Measurements from ENCODE around the gene GRM7.

GRM7 gene

GRCh38 chr3:7678521-7678920 is 817.6 kb downstream of the GRM7 start:
- DNase-seq = no peak

DNA sequence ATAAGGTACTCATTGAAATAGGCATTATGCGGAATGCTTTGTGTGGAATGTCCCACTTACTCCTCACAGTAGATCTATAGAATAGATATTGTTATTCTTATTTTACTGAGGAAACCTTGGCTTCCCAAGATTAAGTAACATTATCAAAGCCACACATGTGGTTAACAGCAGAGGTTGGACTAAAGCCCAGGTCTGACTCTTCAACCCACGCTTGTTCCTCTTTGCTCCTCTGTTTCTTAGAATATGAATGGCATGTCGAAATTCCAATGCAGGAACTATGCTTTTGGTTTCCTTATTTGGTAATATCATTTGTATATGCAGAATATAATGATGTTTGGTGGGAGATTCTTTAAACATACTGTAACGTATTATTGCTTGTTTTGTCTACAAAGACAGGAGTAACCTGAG is 821.9 kb downstream of the GRM7 start:
- DNase-seq = peak; percentile 98

GRCh38 chr3:7683426-7683825 is 822.5 kb downstream of the GRM7 start:
- peak; percentile 16 for DNase-seq

DNA sequence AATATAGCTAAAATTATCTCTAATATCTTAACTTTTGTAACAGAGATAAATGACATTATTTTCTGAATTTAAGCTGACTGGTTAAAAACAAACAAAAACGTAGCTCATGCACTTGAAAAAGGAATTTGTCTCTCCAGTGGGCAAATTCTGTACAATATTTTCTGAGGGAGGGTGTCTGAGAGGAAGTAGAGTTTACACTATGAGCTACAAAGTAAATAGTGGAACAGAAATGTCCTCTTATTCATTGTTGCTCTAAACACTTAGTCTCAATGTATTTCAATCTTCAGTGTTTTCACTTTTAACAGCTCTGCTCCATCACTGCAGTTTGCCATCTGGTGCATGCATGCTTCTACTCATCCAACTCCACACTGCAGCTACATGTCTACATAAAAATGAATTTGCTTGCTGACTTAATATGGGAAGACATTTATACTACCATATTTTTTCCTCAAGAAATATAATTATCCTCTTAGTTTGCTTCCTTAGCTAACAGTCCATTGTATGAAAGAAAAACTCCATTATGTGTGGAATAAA is 823.3 kb downstream of the GRM7 start:
- DNase-seq = no peak

DNA sequence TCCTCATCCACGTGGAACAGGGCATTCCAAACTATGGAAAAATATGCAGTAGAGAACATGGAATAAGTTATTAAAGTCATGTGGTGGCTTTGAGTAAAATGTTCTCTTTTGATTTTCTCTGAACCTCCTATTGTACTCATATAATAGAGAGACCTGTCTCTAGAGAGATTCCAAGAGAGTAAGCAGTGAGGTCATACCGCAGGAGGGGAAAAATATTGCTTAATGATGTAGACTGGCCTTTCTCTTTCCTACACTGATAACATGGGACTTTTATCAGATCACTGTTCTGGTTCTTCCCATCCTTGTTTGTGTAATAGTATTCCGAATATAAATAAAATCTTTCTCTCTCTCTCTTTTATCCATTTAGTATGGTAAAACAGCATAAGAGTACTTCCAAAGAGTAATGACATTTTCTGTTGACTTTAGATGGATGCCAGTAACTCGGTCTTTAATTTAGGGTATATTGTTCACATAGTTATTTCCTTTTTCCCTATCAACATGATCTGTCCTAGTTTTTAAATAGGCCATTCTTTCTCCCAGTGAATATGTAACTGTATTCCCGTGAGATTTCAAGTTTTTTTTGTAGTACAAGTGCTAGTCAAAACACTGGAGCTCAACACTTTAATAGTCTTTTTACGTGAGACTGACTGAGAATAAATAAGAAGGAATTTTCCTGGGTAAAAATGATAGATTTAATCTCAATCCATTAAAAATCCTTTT is 826.7 kb downstream of the GRM7 start:
- DNase-seq = no peak

DNA sequence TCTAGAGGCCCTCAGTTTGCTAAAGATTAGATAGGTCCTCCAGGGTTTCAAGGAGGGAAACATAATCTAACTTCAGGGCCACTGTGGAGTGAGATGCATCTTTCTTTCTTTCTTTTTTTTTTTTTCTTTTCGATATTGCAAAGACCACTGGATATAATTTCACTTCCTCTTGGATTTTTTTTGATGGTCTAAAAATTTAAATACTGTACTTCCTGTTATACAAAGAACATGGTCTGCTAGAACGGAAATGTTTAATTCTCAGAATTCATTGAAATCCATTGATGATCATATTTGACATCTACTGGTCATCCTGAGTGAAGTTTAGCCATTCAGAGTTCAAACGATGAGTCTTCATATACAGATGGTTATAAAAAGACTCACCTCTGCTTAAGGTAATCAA is 832.0 kb downstream of the GRM7 start:
- no peak for DNase-seq

DNA sequence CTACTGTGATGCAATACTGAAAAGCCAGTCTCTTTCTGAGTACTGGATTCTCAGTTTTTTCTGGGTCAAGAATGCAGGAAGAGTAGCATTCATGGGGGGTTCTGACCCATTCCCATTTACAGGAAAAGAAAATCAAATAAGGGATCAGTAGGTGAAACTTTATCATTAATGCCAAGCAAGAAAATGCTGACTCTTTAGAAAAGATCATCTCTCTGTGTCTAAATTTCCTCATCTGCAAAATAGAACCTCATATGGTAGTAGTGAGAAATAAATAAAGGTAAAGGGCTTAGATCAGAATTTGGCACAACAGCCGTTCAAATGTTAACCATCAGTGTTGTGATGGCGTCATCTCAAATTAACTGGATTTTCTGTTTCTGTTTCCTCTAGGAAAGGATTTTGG is 833.1 kb downstream of the GRM7 start:
- DNase-seq = no peak

DNA sequence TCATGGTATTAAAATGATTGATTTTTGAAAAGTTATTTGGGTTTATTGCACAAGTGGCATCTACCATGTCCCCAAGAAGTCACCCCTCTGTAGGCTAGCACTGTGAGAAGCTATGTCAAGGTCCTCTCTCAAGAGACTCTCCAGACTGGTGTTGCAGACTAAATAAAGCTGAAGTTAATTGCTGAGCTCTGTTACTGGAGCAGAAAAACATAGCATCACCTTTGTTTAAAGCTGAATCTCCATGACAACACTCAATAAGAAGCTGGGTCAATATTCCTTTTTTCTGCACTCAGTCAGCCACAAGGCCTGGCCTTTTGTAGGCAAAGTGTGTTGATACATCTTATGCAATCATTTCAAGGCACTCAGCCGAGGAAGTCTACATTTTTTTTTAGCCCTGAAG is 834.1 kb downstream of the GRM7 start:
- DNase-seq = no peak

DNA sequence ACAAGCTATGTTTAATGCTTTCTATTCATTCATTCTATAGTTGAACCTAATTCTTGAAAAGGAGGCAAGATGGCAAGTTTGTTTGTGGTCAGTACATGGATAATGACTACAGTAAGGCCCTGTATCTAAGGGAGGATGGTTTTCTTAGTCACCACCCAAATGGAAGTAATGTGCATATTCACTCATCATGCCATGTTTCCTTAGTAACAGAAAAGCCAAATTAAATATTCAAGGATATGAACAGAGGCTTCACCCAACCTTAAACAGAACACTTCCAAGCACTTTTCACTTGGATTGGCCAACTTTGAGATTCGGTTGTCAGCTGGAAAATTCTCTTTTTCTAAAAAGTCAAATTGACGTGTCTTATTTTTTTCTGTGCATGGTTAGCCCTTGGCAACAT is 835.4 kb downstream of the GRM7 start:
- no peak for DNase-seq

DNA sequence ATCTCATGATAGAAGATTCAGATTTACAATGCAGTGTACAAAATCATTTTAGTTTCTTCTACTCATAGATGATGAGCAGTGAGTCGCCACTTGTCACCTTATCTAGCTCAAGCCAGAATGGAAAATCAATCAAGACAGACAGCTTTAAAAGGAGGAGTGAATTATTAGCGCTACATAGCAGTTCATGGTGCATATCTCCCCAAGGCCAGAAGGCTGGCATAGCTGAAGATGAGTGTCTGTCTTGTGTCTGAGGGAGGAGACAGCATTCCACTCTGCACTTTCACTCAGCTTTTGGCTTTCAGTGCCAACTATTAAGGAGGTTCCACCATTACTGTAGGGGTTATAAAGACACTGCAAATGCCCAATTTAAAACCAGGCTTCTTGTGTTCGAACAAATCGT is 836.6 kb downstream of the GRM7 start:
- DNase-seq = no peak

- no peak for DNase-seq
Observed at GRCh38 chr3:7700539-7700938, 839.6 kb downstream of the GRM7 start.

- DNase-seq = no peak
Observed at GRCh38 chr3:7700977-7701376, 840.1 kb downstream of the GRM7 start.

DNA sequence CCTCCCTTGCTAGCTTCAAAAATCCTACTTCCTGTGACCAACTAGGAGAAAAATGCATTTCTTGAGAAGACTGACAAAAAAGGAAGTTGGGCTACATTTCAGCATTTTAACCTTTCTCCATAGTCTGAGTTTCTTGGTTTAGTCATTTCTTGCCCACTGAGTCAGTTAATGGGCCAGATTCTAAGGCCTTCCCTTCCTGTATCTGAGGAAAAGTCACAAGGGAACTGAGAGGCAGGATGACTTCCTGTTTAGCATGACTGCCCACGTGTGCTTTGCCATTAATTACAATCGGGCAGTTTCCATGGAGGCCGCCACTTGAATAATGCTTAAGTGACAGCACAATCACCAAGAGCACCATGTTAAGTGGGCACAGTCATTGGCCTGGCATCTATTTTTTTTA is 846.3 kb downstream of the GRM7 start:
- peak; percentile 13 for DNase-seq

- DNase-seq = peak; percentile 5
Observed at GRCh38 chr3:7709376-7710082, 848.6 kb downstream of the GRM7 start.

GRCh38 chr3:7710284-7710683 is 849.4 kb downstream of the GRM7 start:
- no peak for DNase-seq

DNA sequence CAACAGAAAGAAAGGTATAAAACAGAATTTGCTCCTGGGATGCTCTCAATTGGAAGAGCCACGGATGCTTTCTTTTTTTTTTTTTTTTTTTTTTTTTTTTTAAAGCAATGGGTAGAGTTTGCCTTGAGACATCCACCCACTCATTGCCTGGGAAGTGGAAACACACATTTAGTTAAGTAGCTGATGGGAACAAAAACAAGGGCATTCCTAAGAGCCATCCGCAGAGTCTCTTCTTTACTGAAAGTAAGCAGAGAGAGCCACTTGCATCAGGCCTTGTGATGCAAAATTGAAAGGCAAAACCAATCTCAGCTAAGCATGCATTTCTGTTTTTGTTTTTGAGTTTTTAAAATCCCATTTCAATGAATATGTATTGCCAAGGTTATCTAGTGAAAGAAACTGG is 852.8 kb downstream of the GRM7 start:
- DNase-seq = no peak

DNA sequence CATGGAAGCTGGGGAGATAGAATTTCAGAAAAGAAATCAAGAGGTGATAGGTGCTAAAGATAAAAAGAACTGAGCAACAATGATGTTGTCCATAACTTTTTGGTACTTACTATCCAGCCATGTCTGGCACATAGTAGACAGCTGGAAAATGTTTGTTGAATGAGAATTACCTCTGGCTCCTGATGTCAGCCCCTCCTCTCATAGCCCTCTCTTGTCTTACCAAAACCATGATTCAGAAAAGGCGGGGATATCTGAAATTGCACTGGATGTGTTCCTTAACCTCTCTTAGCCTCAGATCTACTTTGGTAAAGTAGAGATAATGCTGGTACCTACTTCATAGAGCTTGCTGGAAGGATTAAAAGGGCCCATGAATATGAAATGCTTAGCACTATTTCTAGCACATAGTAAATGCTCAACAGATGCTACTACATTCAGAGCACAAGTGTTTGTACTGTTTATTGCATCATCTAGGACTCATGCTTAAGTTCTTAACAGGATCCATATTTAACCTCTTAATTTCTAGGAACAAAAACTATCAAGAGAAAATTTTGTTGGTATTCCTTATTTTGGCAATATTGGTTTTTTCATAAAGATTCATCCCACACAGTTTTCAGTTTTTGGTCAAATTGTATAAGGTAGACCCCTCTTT is 859.9 kb downstream of the GRM7 start:
- DNase-seq = no peak

DNA sequence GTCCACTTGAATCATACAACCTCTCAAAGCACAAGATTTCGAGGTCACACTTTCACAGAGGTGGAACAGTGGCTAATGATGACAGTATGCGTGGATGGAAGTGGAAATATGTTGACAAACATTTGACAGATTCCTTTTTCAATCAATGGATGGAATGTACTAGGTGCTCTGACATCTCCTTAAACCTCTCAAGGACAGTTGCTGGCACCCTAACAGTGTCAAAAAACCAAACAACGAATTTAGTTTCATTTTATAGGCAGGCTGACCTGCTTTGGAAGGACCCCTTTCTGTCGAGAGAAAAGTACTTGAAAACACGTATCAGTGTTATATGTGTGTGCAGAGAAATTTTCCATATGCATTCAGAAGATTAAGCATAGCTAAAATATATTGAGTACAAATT is 861.0 kb downstream of the GRM7 start:
- DNase-seq = no peak

GRCh38 chr3:7728566-7729519 is 867.9 kb downstream of the GRM7 start:
- no peak for DNase-seq

- no peak for DNase-seq
Observed at GRCh38 chr3:7733933-7734332, 873.0 kb downstream of the GRM7 start.

GRCh38 chr3:7734456-7734855 is 873.5 kb downstream of the GRM7 start:
- DNase-seq = no peak

- DNase-seq = no peak
Observed at GRCh38 chr3:7737263-7737662, 876.3 kb downstream of the GRM7 start.

DNA sequence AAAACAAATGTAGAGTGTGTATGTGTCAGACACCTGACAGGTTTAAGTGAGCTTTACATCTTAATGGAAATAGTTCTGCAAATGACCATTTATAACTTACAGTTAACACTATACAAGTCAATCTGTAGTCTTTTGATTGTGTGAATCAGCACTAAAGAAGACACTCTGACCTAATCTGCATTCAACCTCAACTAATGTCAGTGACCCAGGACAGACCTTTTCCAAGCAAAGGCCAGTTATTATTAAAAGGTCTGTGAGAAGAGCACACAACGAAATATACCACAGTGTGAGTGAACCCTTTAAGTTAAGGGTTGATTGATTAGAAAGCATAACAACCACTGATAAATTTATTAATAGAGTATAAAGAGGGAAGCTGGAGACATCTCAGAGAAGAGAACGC is 878.8 kb downstream of the GRM7 start:
- DNase-seq = no peak
